B cell (primary cell): ENCODE results near the gene SCARB1. TPM values are rescaled to one million over a fixed set of nuclear protein-coding genes. Genes with fewer than 3 reads are reported as not detected.

Experiments
- ATAC-seq: fragments of 200-7000 bp; cut with Tn5 transposase; one replicate; pipeline ENCODE4 v1.10.0; 2021; ENCODE audit warnings: low read depth, mild to moderate bottlenecking, moderate number of reproducible peaks, moderate library complexity
- CTCF ChIA-PET: fragments of 350-600 bp; sonication (Branson Sonifier 250); formaldehyde crosslinking; loops from one replicate; lab custom pipeline; 2021; ENCODE audit warnings: antibody characterized with exemption, inconsistent platforms; lab: Charles Lee
- POLR2A ChIA-PET: fragments of 350-600 bp; sonication (Branson Sonifier 250); formaldehyde crosslinking; loops from one replicate; lab custom pipeline; 2021; ENCODE audit warnings: antibody characterized with exemption; lab: Charles Lee
- DNase-seq: peaks from one replicate; pipeline ENCODE4 v3.0.0; 2013
- H2AFZ ChIP-seq: 2 replicates; pipeline ENCODE4 v1.6.1; 2012; ENCODE audit warnings: mild to moderate bottlenecking, low read depth, low read length; ENCODE audit not compliant: insufficient read depth, poor library complexity, severe bottlenecking
- H3K27ac ChIP-seq, 2 donors: 1 replicate in 1 of 2; 2 replicates in 1 of 2; pipeline ENCODE4 v1.5.1; 2012 to 2013; ENCODE audit warnings: low read length in 2 of 2, mild to moderate bottlenecking in 2 of 2, moderate library complexity in 1 of 2
- H3K27me3 ChIP-seq, 4 experiments: fragments of 200-600 bp in 1 of 4; sonication (generic) in 1 of 4; replicated peaks in 1 of 4; 1 replicate in 2 of 4; 2 replicates in 2 of 4; pipeline versions ENCODE4 v1.6.1 to v1.7.0; 2013 to 2016; ENCODE audit warnings: low read length in 3 of 4, mild to moderate bottlenecking in 2 of 4, mixed read lengths in 1 of 4, moderate library complexity in 1 of 4; ENCODE audit not compliant: insufficient read depth in 4 of 4, control insufficient read depth in 3 of 4; ENCODE audit errors: control extremely low read depth in 1 of 4
- H3K36me3 ChIP-seq, 2 experiments: replicated peaks in 1 of 2; 1 replicate in 1 of 2; 2 replicates in 1 of 2; pipeline versions ENCODE4 v1.6.1 to v1.7.1; 2013; ENCODE audit warnings: low read length in 1 of 2; ENCODE audit not compliant: insufficient read depth in 2 of 2, control insufficient read depth in 1 of 2; ENCODE audit errors: control extremely low read depth in 1 of 2, extremely low read depth in 1 of 2
- H3K4me1 ChIP-seq, 2 donors: fragments of 200-600 bp in 1 of 2; sonication (generic) in 1 of 2; 1 replicate in 1 of 2; 2 replicates in 1 of 2; pipeline versions ENCODE4 v1.5.1 to v1.6.1; 2013 to 2017; ENCODE audit warnings: low read length in 2 of 2; ENCODE audit not compliant: control insufficient read depth in 2 of 2, insufficient read depth in 2 of 2
- H3K4me2 ChIP-seq: replicated peaks from 2 replicates; pipeline ENCODE3; 2012; ENCODE audit warnings: mild to moderate bottlenecking, low read depth, low read length; ENCODE audit not compliant: poor library complexity, severe bottlenecking
- H3K4me3 ChIP-seq, 5 experiments: fragments of 200-600 bp in 1 of 5; sonication (generic) in 1 of 5; 1 replicate in 3 of 5; 2 replicates in 2 of 5; pipeline versions ENCODE4 v1.5.1 to v1.7.0; 2011 to 2016; ENCODE audit warnings: low read length in 4 of 5, mild to moderate bottlenecking in 4 of 5, low read depth in 2 of 5, control low read depth in 1 of 5, moderate library complexity in 1 of 5; ENCODE audit not compliant: insufficient read depth in 1 of 5; ENCODE audit errors: control extremely low read depth in 1 of 5, extremely low read depth in 1 of 5
- H3K79me2 ChIP-seq: fragments of 200-600 bp; sonication (generic); one replicate; pipeline ENCODE4 v1.6.0; 2016; ENCODE audit warnings: low read length; ENCODE audit not compliant: control insufficient read depth, insufficient read depth
- H3K9ac ChIP-seq: fragments of 200-600 bp; sonication (generic); 2 replicates; pipeline ENCODE4 v1.6.1; 2017; ENCODE audit warnings: mild to moderate bottlenecking, low read length, moderate library complexity
- H3K9me3 ChIP-seq, 3 donors: one replicate each; pipeline versions ENCODE4 v1.6.1 to v1.7.1; 2013; ENCODE audit warnings: low read length in 2 of 3; ENCODE audit not compliant: control insufficient read depth in 2 of 3, insufficient read depth in 1 of 3; ENCODE audit errors: control extremely low read depth in 1 of 3
- H4K20me1 ChIP-seq: 2 replicates; pipeline ENCODE4 v1.6.0; 2012; ENCODE audit warnings: mild to moderate bottlenecking, low read length; ENCODE audit not compliant: insufficient read depth, control insufficient read depth, poor library complexity, severe bottlenecking
- H3K27ac Mint-ChIP-seq: one replicate; pipeline ENCODE4 v1.8.0; 2021; ENCODE audit warnings: mixed read lengths
- H3K27me3 Mint-ChIP-seq: one replicate; pipeline ENCODE4 v1.8.0; 2021; ENCODE audit warnings: mixed read lengths
- H3K4me1 Mint-ChIP-seq: one replicate; pipeline ENCODE4 v1.8.0; 2021; ENCODE audit warnings: mixed read lengths
- H3K4me3 Mint-ChIP-seq: one replicate; pipeline ENCODE4 v1.8.0; 2021; ENCODE audit warnings: mixed read lengths
- H3K9me3 Mint-ChIP-seq: one replicate; pipeline ENCODE4 v1.8.0; 2022; ENCODE audit warnings: mixed read lengths; ENCODE audit not compliant: insufficient read depth
- CTCF ChIP-seq: fragments of 200-600 bp; IDR thresholded peaks from one replicate; pipeline ENCODE4 v1.8.0; 2022; ENCODE audit warnings: antibody characterized with exemption, mild to moderate bottlenecking
- EZH2 ChIP-seq: IDR thresholded peaks from 2 replicates; pipeline ENCODE4 v1.6.1; 2012; ENCODE audit warnings: borderline replicate concordance, low read depth, mild to moderate bottlenecking, moderate library complexity, low read length; ENCODE audit not compliant: insufficient read depth, poor library complexity, severe bottlenecking
- WGBS: methylation state at CpG from one replicate; pipeline ENCODE4 v1.1.5; 2013; ENCODE audit warnings: missing lambda C conversion rate; ENCODE audit not compliant: insufficient coverage; 5-methylcytosine and 5-hydroxymethylcytosine counted together
- intact Hi-C: fragments of 100-400 bp; cut with micrococcal nuclease; formaldehyde crosslinking; loops from one replicate; pipeline ENCODE4 v1.10.0; 2022
- polyA plus RNA-seq: library from polyadenylated mRNA; depleted of rRNA; stranded (reverse); fragments of >200 nt; gene quantifications from 2 replicates; pipeline ENCODE4 v1.2.3, GENCODE V29; 2012
- total RNA-seq, 2 donors: library from RNA; stranded (reverse); fragments of 120-200 nt in 1 of 2; gene quantifications; 1 replicate in 1 of 2; 2 replicates in 1 of 2; pipeline versions ENCODE4 v1.2.3 to v1.2.4, GENCODE V29; 2013 to 2022

SCARB1 gene
- total and polyA plus RNA-seq, 2 donors (not counting 1 experiment from before 2014, with no cell fraction given) = 26.8 to 30.7 TPM

- TF ChIP-seq EZH2 (no peak), CTCF (no peak)
- Histone ChIP-seq H3K36me3 (peaks cover 0 to 3% of the 10 kb centered on the region in 2 experiments), H4K20me1 (no peaks in the 10 kb centered on the region), H3K79me2 (no peaks in the 10 kb centered on the region), H3K9me3 (peaks cover 0 to 3% (median 0%) of the 10 kb centered on the region in 3 donors), H3K27me3 (no peaks in the 10 kb centered on the region), H3K4me2 (no peak overlapping the region), H2AFZ (no peak overlapping the region), H3K27ac (no peak overlapping the region), H3K4me3 (no peak overlapping the region), H3K9ac (no peak overlapping the region), H3K4me1 (no peaks in the 10 kb centered on the region)
- POLR2A ChIA-PET = interaction anchor here (0.6 kb wide), 1 partner anchor 402 kb away, joined by 6 read pairs; no protein-coding TSS in a partner anchor
- Mint-ChIP-seq H3K4me3 (no peak overlapping the region), H3K27me3 (no peaks in the 10 kb centered on the region), H3K4me1 (no peaks in the 10 kb centered on the region), H3K9me3 (no peaks in the 10 kb centered on the region), H3K27ac (no peak overlapping the region)
- ATAC-seq = no peak
- no peak for DNase-seq
- CTCF ChIA-PET = no interaction called here
- 91% methylated on average over 3 of the region's 3 CpGs for WGBS
- intact Hi-C loops = no loop called here
Measured at GRCh38 chr12:124805050-124805449, 58.6 kb downstream of the SCARB1 start.

DNA sequence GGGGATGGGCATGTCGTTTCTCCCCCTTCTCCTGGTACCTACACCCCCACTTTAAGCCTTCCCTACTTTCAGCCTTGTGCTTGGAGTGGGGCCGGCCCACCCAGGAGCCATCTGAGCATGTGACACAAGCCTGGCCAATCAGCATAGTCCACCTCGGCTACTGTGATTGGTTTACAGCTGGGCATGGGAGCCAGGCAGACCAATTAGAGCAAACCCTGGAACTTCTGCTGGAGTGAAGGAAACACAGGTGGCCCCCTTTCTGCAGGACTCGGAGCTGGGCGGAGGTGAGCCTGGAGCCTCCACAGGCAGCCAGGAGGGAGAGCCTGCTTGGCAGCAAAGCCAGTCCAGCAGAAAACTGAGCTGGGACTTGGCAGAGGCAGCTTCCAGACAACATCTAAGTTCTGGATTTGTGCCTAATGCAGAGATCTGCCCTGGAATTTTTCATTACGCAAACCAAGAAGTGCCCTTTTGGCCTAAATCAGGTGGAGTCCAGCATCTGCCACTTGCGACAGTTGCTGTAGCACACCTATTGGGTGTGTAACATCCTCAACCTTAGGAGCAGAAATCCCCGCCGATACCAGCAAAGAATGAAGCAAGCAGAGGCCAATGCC lies 59.5 kb downstream of the SCARB1 start:
- Histone ChIP-seq H3K27me3 (no peaks in the 10 kb centered on the region), H3K27ac (no peak overlapping the region), H3K4me3 (no peak overlapping the region), H3K79me2 (no peaks in the 10 kb centered on the region), H3K9ac (no peak overlapping the region), H3K4me1 (no peaks in the 10 kb centered on the region), H4K20me1 (no peaks in the 10 kb centered on the region), H3K4me2 (no peak overlapping the region), H3K36me3 (peaks cover 0 to 6% of the 10 kb centered on the region in 2 experiments), H3K9me3 (peaks cover 0 to 3% (median 0%) of the 10 kb centered on the region in 3 donors), H2AFZ (no peak overlapping the region)
- CTCF ChIA-PET = no interaction called here
- Mint-ChIP-seq H3K4me3 (no peak overlapping the region), H3K9me3 (no peaks in the 10 kb centered on the region), H3K27me3 (no peaks in the 10 kb centered on the region), H3K4me1 (no peaks in the 10 kb centered on the region), H3K27ac (no peak overlapping the region)
- ATAC-seq (no peak), DNase-seq (no peak)
- POLR2A ChIA-PET = no interaction called here
- intact Hi-C loops = no loop called here
- WGBS = 99% methylated on average over 8 of the region's 9 CpGs
- TF ChIP-seq EZH2 = no peak
- no peak for TF ChIP-seq CTCF
